Stomach (tissue), 9 donors: ENCODE measurements around the gene WDPCP. TPM values are rescaled to one million over a fixed set of nuclear protein-coding genes. Genes with fewer than 3 reads are reported as not detected.
"Not testable (repeated sequence)": the region's sequence is repeated elsewhere in the genome, so short reads cannot be mapped to it uniquely, and the experiment has no call there.

Experiments
- DNase-seq, 2 donors: peaks; one replicate each; pipeline versions ENCODE4 v3.0.0 to v3.0.0-alpha.2; 2013 to 2019
- H3K27ac ChIP-seq, 5 donors: fragments of 200-600 bp in 4 of 5; sonication (generic) in 4 of 5; one replicate each; pipeline ENCODE4 v1.5.1; 2013 to 2019; ENCODE audit warnings: mild to moderate bottlenecking in 1 of 5, moderate library complexity in 1 of 5
- H3K27me3 ChIP-seq, 3 donors: fragments of 200-600 bp; sonication (generic); one replicate each; pipeline ENCODE4 v1.5.1; 2017 to 2019; ENCODE audit warnings: mixed run types in 1 of 3
- H3K36me3 ChIP-seq, 4 donors: fragments of 200-600 bp; sonication (generic); 1 replicate in 3 of 4; 2 replicates in 1 of 4; pipeline ENCODE4 v1.5.1; 2016 to 2019
- H3K4me1 ChIP-seq, 4 donors: fragments of 200-600 bp; sonication (generic); one replicate each; pipeline ENCODE4 v1.5.1; 2016 to 2019
- H3K4me3 ChIP-seq, 4 donors: fragments of 200-600 bp; sonication (generic) in 3 of 4; one replicate each; pipeline ENCODE4 v1.5.1; 2016 to 2019; ENCODE audit warnings: mild to moderate bottlenecking in 1 of 4
- H3K9me3 ChIP-seq, 4 donors: fragments of 200-600 bp; sonication (generic); one replicate each; pipeline ENCODE4 v1.5.1; 2016 to 2019
- CTCF ChIP-seq, 7 experiments: fragments of 450-650 bp in 4 of 7; fragments of 200-600 bp in 3 of 7; sonication (generic) in 3 of 7; IDR thresholded peaks; one replicate each; pipeline ENCODE4 v1.5.1; 2016 to 2019; ENCODE audit warnings: antibody characterized with exemption in 7 of 7, control low read depth in 2 of 7, mild to moderate bottlenecking in 1 of 7
- EP300 ChIP-seq: sonication (generic); formaldehyde crosslinking; IDR thresholded peaks from one replicate; pipeline ENCODE4 v1.6.1; 2017; ENCODE audit warnings: antibody characterized with exemption
- POLR2A ChIP-seq, 4 donors: fragments of 450-650 bp; IDR thresholded peaks; one replicate each; pipeline ENCODE4 v1.6.1; 2016; ENCODE audit warnings: antibody characterized with exemption in 4 of 4, control low read depth in 2 of 4, mild to moderate bottlenecking in 1 of 4, moderate library complexity in 1 of 4
- POLR2AphosphoS5 ChIP-seq, 3 donors: sonication (generic); formaldehyde crosslinking; IDR thresholded peaks; one replicate each; pipeline ENCODE4 v1.6.1; 2016; ENCODE audit warnings: antibody characterized with exemption in 3 of 3
- WGBS, 5 donors: extraction: QIAGEN DNeasy Blood & Tissue Kit in 3 of 5; methylation state at CpG; one replicate each; pipeline versions ENCODE4 v1.1.5 to v1.1.7; 2013 to 2018; 5-methylcytosine and 5-hydroxymethylcytosine counted together
- intact Hi-C: fragments of 100-400 bp; cut with DNase I; formaldehyde crosslinking; loops from one replicate; pipeline ENCODE4 v1.15.1; 2023; ENCODE audit warnings: low total_unique reads
- polyA plus RNA-seq, 3 donors: library from polyadenylated mRNA; stranded (reverse); fragments of 200-250 nt; gene quantifications; one replicate each; pipeline ENCODE4 v1.2.3, GENCODE V29; 2013
- total RNA-seq, 5 donors: library from RNA; depleted of rRNA; stranded (reverse); fragments of >200 nt; gene quantifications; one replicate each; pipeline versions ENCODE4 v1.1.0 to v1.2.3, GENCODE V29; 2014 to 2016
- donor health status: healthy with polysubstance abuse.
- donor health status: Bipolar disorder and iron deficiency.
- donor health status: healthy.

WDPCP gene
- total and polyA plus RNA-seq, 8 donors = 1.9 to 38.8 (median 7.7) TPM

- TF ChIP-seq POLR2A (IDR thresholded peaks at IDR 0.05) (no peak), EP300 (no peak), CTCF (IDR thresholded peaks at IDR 0.05) (no peak), POLR2AphosphoS5 (IDR thresholded peaks at IDR 0.05) (no peak)
- no peaks in the 10 kb centered on the region for H3K27me3 ChIP-seq
- no peak overlapping the region for H3K27ac ChIP-seq
- H3K36me3 ChIP-seq = no peaks in the 10 kb centered on the region
- H3K4me3 ChIP-seq = no peak overlapping the region
- intact Hi-C loops = no loop called here
- H3K4me1 ChIP-seq = no peaks in the 10 kb centered on the region
- 76 to 89% (median 83%) methylated on average over 1 of the region's 1 CpG for WGBS, 5 donors
- no peak for DNase-seq
- H3K9me3 ChIP-seq = peaks cover 0 to 32% (median 20%) of the 10 kb centered on the region in 4 donors
Measured at GRCh38 chr2:63340443-63340842, 247.8 kb downstream of the WDPCP start.

- no peak for TF ChIP-seq POLR2AphosphoS5 (IDR thresholded peaks at IDR 0.05)
- no peak for TF ChIP-seq EP300
- no peak for TF ChIP-seq CTCF (IDR thresholded peaks at IDR 0.05)
- TF ChIP-seq POLR2A (IDR thresholded peaks at IDR 0.05) = no peak
- intact Hi-C loops = no loop called here
- Histone ChIP-seq H3K4me1 (no peaks in the 10 kb centered on the region), H3K27me3 (no peaks in the 10 kb centered on the region), H3K36me3 (no peaks in the 10 kb centered on the region), H3K9me3 (peaks cover 0 to 5% (median 0%) of the 10 kb centered on the region in 4 donors), H3K27ac (no peak overlapping the region), H3K4me3 (no peak overlapping the region)
- no peak for DNase-seq
- WGBS, 5 donors = 90 to 100% (median 92%) methylated on average over 1 of the region's 1 CpG
Measured at GRCh38 chr2:63334910-63335309, 253.4 kb downstream of the WDPCP start.

- Histone ChIP-seq H3K36me3 (peaks cover 0 to 23% (median 3%) of the 10 kb centered on the region in 4 donors), H3K27me3 (no peaks in the 10 kb centered on the region), H3K9me3 (peaks cover 0 to 25% (median 5%) of the 10 kb centered on the region in 4 donors), H3K27ac (no peak overlapping the region), H3K4me3 (no peak overlapping the region), H3K4me1 (no peaks in the 10 kb centered on the region)
- TF ChIP-seq CTCF (IDR thresholded peaks at IDR 0.05) = no peak
- no peak for TF ChIP-seq EP300
- TF ChIP-seq POLR2A (IDR thresholded peaks at IDR 0.05) = no peak
- TF ChIP-seq POLR2AphosphoS5 (IDR thresholded peaks at IDR 0.05) = no peak
- no peak for DNase-seq
- intact Hi-C loops = no loop called here
- WGBS, 5 donors = 80 to 100% (median 85%) methylated on average over 1 of the region's 1 CpG
Measured at GRCh38 chr2:63326473-63326872, 261.8 kb downstream of the WDPCP start.

- intact Hi-C loops, DNase-seq: not testable (repeated sequence)
- WGBS, 5 donors = 86 to 92% (median 88%) methylated on average over 11 of the region's 11 CpGs
Measured at GRCh38 chr2:63323662-63324061, 264.6 kb downstream of the WDPCP start.

GRCh38 chr2:63321973-63322372 is 266.3 kb downstream of the WDPCP start:
- H3K9me3 ChIP-seq = peaks cover 0 to 25% (median 10%) of the 10 kb centered on the region in 4 donors
- not testable (repeated sequence) for H3K27ac ChIP-seq

More at GRCh38 chr2:63323662-63324061, 264.6 kb downstream of the WDPCP start:
- H3K9me3 ChIP-seq = peaks cover 0 to 25% (median 8%) of the 10 kb centered on the region in 4 donors
- H3K36me3 ChIP-seq = peaks cover 0 to 20% (median 3%) of the 10 kb centered on the region in 4 donors
- H3K27ac ChIP-seq, H3K4me3 ChIP-seq, H3K4me1 ChIP-seq, H3K27me3 ChIP-seq: not testable (repeated sequence)

More at GRCh38 chr2:63321973-63322372, 266.3 kb downstream of the WDPCP start:
- DNase-seq, H3K4me1 ChIP-seq, H3K4me3 ChIP-seq, intact Hi-C loops, H3K27me3 ChIP-seq: not testable (repeated sequence)
- H3K36me3 ChIP-seq = peaks cover 0 to 11% (median 0%) of the 10 kb centered on the region in 4 donors
- WGBS, 5 donors = 82 to 98% (median 89%) methylated on average over 2 of the region's 2 CpGs
